Stimulated activated CD4-positive, alpha-beta T cell treated with anti-CD3 and anti-CD28 coated beads, Interleukin-4, amount 100 ng/mL, for 24 hours (primary cell): ENCODE results near the gene HEATR3.
A peak's percentile ranks its signal among the peaks of the same experiment; 100 is the strongest.
"Not testable (repeated sequence)": the region's sequence is repeated elsewhere in the genome, so short reads cannot be mapped to it uniquely, and the experiment has no call there.

Experiments
- DNase-seq: peaks from one replicate; pipeline ENCODE4 v3.0.0-alpha.2; 2020

HEATR3 gene

GRCh38 chr16:50114357-50115129 is 48.8 kb downstream of the HEATR3 start:
- no peak for DNase-seq

- DNase-seq: no peak
These were observed 54.9 kb downstream of the HEATR3 start for GRCh38 chr16:50120711-50121110.

GRCh38 chr16:50121278-50121677 is 55.5 kb downstream of the HEATR3 start:
- DNase-seq: no peak

GRCh38 chr16:50121721-50122445 is 56.1 kb downstream of the HEATR3 start:
- peak; percentile 15 for DNase-seq

GRCh38 chr16:50123417-50123816 is 57.6 kb downstream of the HEATR3 start:
- no peak for DNase-seq

GRCh38 chr16:50124769-50125168 is 59.0 kb downstream of the HEATR3 start:
- DNase-seq: no peak

GRCh38 chr16:50126183-50126582 is 60.4 kb downstream of the HEATR3 start:
- no peak for DNase-seq

- not testable (repeated sequence) for DNase-seq
These were observed 66.8 kb downstream of the HEATR3 start for GRCh38 chr16:50132571-50132970.

GRCh38 chr16:50133214-50133613 is 67.4 kb downstream of the HEATR3 start:
- no peak for DNase-seq

GRCh38 chr16:50136399-50136798 is 70.6 kb downstream of the HEATR3 start:
- DNase-seq: no peak

GRCh38 chr16:50137268-50137667 is 71.5 kb downstream of the HEATR3 start:
- no peak for DNase-seq

- no peak for DNase-seq
These were observed 73.8 kb downstream of the HEATR3 start for GRCh38 chr16:50139580-50139979.

GRCh38 chr16:50144211-50144610 is 78.4 kb downstream of the HEATR3 start:
- no peak for DNase-seq

- DNase-seq: no peak
These were observed 81.0 kb downstream of the HEATR3 start for GRCh38 chr16:50146479-50147435.

GRCh38 chr16:50151322-50151721 is 85.6 kb downstream of the HEATR3 start:
- no peak for DNase-seq

GRCh38 chr16:50151756-50152155 is 86.0 kb downstream of the HEATR3 start:
- DNase-seq: peak; percentile 33

GRCh38 chr16:50152351-50152806 is 86.6 kb downstream of the HEATR3 start:
- peak; percentile 75 for DNase-seq

GRCh38 chr16:50152807-50153595 is 87.2 kb downstream of the HEATR3 start, which contains the start of gene TENT4B:
Gene TENT4B, plus strand, starts transcription at chr16:50153306. Its CDS starts 316 bp downstream, at chr16:50153622.
- peak; percentile 87 for DNase-seq

- peak; percentile 43 for DNase-seq
These were observed 88.0 kb downstream of the HEATR3 start for GRCh38 chr16:50153596-50154419.

GRCh38 chr16:50154420-50154950 is 88.7 kb downstream of the HEATR3 start:
- DNase-seq: no peak

- DNase-seq: no peak
These were observed 90.2 kb downstream of the HEATR3 start for GRCh38 chr16:50155925-50156324.
